HG03521 (cell line): ENCODE measurements around the gene LAMB3.

Source experiments
- ATAC-seq: cut with Tn5 transposase; IDR thresholded peaks from one replicate; pipeline ENCODE4 v1.9.1; 2021; ENCODE audit warnings: mild to moderate bottlenecking, moderate library complexity; ENCODE audit not compliant: unreplicated experiment

The LAMB3 gene

DNA sequence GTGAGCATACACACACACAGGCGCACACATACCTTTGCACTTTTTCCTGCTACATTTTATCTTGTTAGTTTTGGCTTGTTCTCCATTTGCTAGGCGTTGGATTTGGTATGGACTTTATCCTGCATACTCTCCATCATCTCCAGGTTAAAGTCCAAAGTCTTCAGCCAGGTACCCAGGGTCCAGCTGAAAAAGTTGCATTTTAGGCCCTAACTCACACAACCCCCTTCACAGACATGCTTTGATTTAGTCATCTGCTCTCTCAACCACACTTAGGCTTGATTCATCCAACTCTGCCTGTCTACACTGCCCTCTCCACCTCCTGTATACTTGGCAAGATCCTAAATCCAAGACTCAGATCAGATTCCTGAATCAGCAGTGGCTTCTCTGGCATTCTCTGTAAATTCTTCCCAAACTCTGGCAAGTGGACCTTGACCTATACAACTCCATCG lies 10.7 kb upstream of the LAMB3 start:
- no peak for ATAC-seq

DNA sequence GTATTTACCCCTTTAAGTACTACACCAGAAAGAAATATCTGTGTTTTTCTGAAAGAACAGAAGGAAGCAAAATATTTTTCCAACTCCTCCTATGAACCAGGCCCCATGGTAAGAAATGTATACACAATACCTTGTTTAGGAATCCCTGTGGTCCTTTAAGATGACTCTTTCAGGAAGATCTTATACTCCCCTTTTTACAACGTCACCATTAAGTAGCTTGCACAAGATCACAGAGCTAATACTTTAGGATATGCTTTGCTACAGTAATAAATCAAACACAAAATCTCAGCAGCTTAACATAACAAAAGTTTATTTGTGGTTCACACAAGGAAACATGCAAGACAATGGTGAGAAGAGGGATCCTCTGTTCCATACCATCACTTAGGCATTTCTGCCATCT lies 8.8 kb upstream of the LAMB3 start:
- no peak for ATAC-seq

DNA sequence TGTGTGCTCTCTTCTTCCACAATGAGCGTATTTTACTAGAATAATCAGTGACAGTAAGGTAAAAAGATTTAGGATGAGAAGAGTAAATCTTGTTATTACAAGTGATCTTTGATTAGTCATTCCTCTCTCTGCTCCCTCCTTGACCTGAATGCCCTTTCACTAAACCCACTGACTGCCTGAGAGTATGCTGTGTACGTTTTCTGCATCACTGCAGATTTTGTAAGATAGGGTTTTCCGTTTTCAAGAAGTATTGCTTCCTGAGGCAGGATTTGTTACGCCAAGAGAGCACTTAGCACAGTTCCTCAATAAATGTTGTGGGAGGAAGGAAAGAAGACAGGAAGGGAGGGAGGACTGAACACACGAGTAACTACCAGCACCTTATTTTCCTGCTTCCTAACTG lies 7.7 kb upstream of the LAMB3 start:
- peak; percentile 74 for ATAC-seq

DNA sequence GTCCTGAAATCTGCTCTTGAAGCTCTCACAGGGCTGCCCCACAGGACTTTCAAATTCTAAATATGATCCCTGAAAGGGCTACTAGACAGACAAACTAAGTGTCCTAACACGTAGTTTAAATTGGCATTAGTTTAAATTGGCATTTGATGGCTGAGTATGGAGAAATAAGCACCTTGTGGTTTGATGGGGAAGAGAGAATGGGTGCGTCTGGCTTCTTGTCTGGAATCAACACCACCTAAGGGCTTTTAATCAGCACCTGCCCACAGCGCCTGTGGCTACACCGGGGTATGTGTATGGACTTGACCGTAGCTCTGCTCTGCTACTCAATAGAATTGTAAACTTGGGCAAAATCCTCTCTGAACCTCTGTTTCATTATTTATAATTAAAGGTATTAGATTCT lies 5.7 kb upstream of the LAMB3 start:
- no peak for ATAC-seq

DNA sequence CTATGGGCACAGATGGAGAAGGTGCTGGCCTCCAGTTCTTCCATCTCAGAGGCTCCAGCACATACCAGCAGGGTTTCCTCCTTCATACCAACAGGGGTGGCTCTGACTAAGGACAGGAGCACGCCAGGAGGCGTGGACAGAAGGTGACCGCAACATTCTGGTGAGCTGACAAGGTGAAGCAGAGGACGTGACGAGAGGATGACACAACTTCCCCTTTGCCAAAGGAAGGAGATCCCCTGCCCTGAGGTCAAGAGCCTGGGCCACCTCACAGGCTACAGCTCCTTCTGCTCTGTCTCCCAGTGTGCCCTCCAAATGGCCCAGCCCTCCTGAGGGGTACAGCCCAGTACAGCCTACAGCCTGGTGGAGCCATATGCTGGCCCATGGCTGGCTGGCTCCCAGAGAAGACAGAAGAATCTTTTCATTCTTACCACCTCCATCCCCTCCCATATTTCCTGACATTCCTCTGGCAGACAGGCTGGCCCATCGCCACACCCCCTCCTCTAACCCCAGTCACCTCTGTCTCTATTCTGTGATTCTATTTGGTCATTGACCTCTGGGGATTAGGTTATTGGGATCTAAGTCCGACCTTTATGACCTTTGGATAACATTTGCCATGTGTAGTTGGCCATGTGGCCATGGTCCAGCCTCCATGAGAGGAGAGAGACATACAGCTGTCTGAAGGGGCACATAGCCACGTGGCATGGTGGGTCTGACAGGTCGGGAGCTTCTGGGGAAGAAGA lies 5.1 kb upstream of the LAMB3 start:
- no peak for ATAC-seq

DNA sequence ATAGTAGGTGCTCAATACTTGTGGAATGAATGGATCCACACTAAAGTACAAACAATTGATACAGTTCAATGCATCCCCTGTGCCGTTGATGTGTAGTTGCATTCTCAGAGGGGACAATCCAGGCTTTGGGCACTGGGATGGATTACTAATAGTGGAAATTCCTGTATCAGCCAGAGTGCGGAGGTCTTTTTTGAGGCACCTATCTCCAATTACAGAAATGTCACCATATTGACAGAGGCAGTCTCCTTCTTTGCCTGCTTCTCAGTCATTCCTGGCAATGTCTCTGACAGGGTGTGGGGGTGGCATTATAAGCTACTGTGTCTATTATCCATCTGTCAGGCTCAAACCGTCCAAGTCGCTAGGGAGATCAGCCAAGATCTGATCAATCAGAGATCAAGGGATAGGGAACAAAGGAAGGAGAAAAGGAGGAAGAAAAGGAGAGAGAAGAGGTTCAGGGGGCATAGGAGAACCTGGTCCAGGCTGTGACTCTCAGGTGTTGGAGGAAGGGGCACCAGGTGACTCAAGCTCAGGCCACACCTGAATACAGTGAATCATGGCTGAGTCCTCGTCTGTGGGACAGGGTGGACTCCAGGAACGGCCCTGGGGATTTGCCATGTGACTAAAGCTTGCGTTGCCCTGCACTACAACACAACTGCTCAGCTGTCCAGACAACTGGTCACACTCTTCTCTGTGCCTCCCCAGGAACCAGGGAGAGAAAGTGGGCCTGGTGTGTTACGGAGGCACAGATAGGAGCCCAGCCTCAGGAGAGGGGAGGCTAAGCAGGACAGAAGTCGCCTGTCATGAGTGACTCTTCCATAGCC lies 3.4 kb upstream of the LAMB3 start:
- ATAC-seq = no peak

DNA sequence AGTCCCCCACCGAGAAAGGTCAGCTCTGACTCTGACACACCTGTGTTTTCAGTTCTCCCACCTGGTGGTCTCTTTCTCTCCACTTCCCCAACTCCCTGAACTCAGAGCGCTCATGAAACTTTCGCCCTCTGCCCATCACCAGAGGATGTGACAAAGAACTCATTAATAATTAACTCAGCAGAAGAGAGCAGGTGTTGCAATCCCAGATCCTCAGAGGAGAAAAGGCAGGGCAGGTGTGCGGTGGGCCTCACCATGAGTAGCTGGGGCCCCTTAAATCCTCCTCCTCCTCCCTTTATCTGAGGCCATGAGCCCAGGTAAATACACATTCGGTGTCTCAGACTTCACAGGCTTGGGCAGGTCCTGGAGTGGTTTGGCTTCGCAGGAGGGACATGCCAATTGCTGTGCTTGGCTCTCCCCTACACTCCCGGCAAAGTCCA lies 1.7 kb upstream of the LAMB3 start:
- no peak for ATAC-seq

DNA sequence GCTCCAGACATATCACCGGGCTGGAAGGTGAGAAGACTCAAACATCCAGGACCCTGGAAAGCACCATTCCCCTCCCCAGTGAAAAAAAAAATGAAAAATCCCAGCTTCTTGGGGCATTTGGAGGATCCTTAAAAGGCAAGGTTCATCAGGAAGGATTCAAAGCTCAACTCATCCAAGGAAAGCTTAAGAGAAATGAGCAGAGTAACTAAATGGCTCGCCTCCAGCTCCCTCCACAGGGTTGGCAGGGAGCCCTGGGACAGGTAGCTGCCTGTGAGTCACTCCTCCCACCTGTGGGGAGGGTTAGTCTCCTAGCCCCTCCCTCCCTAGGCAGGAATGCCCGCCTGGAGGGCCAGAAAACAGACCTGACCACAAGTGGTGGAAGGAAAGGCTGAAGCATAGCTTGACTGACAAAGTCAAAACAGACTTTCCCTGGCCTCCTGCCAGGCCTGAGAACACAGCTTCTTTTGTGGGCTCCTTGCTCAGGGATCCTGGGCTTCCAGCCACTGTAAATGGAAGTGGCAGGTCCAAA lies 712 bp upstream of the LAMB3 start:
- no peak for ATAC-seq

DNA sequence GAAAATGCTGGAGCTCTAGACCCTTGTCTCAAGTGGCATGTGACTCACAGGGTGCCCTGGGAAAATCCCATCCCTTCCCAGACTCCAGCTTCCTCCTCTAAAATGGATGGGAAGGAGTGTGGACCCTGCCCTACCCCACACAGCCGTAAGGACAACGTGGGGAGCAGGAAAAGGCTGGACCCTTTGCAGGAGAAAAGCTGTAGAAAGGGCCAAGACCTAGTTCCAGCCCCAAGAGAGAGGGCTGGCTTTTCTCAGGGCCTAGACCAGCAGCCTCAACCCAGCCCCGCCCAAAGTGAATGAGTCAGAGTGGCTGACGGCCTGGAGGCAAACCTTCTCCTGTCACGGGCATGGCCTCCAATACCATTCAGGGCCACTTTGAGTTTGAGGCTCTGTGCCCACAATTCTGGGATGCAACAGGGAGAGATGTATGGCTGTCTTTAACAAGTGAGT lies 1.1 kb downstream of the LAMB3 start:
- ATAC-seq = peak; percentile 75

DNA sequence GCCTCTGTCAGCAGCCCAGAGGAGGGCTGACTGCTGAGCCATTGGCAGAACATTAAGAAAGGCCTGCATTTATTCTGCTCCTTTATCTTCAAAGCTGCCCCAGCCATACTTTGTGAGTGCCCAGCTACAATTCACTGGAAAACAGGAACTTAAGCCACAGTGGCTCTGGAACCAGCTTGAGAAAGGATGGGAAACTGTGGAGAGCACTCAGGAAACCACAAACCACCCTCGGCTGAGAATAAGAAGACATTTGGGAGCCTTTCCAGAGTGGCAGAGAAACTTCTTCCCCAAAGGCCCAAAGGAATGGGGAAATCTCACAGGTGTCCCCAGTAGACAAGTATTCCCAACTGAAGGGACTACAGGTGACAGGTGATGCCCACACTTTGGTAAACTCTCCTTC lies 1.8 kb downstream of the LAMB3 start:
- no peak for ATAC-seq

DNA sequence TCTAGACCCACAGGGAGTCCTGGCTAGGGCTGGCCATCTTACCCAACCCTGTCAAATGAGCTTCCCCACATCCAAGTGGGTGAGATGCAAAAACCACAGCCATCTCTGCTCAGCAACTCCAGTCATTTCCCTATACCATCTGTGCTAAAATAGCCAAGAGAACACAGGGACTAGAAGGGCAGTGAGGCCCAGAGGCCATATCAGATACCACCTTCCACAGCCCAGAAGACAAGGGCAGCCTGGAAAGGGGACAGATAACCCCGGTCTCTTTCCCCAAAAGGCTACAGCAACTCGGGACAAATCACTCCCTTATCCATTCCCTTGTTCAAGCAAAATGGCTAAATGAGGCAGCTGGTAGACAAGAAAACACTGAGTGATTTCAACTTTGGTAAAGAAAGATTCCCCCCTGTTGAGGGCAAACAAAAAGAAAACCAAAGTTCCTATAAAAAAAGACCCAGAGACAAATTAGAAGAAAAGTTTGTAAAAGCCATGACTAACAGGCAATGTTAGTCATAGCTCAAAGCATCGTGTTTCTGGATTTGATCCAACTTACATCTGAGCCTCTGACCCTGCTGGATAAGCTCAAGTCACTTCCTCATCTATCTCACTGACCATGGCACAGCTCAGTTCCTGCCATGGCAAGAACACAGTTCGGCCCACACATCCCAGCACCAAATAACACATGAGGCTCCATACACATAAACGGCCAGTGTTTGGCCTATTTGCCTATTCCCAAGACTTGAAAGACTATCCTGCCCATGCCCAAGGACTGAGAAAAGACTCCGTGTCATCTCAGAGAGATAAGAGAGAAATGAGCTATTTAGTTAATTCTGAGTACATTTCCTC lies 3.1 kb downstream of the LAMB3 start:
- no peak for ATAC-seq

DNA sequence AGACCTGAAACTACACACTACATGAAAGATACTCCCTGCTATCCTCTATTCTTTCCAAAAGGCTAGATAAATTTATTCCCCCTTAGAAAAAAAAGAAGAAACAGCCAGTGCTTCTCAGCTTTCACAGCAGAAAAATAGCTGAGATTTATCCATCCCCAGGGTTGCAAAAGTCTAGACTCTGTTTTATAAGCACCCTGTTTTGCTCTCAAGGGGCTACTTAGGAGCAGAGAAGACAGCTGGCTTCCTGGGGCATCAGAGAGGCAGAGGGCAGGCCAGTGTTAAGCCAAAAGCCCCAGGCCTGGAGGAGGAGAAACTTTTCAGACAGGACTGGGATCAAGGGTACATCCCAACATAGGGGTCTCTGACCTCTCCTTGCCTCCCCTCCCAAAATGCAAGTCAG lies 3.9 kb downstream of the LAMB3 start:
- ATAC-seq = no peak

DNA sequence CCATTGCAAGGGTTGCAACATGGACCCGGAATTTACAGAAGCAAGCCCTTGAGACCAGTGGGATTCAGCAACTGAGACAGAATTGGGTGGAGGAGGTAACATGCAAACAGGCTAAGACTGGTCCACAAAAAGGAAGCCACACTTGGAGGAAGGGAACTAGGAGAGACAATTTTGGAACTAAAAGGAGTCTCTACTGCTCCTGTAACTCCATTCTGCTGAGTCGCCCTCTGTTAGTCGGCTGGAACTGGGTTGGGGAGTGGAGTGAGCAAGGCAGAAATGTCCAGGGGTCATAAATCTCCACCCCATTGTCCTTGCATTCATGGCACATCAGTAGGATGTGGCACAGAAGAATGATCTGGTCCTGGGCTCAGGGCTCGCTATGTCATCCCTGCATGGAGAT lies 5.1 kb downstream of the LAMB3 start:
- no peak for ATAC-seq

DNA sequence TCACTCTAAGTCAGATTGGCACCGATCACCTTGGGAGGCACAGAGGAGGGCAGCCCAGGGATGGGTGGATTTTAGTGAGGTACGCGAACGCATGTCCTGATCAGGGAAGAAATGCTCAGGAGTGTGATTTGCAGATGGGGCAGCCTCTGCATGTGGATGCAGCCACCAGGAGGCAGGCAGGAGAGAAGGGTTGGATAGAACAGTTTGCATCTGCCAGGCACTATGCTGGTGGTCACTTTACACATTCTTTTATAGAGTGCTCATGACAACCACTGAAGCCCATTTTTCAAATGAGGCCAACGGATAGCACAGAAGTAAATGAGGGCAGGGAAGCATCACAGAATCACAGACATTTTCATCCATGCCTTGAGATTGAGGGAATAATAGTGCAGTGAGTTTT lies 5.7 kb downstream of the LAMB3 start:
- no peak for ATAC-seq

DNA sequence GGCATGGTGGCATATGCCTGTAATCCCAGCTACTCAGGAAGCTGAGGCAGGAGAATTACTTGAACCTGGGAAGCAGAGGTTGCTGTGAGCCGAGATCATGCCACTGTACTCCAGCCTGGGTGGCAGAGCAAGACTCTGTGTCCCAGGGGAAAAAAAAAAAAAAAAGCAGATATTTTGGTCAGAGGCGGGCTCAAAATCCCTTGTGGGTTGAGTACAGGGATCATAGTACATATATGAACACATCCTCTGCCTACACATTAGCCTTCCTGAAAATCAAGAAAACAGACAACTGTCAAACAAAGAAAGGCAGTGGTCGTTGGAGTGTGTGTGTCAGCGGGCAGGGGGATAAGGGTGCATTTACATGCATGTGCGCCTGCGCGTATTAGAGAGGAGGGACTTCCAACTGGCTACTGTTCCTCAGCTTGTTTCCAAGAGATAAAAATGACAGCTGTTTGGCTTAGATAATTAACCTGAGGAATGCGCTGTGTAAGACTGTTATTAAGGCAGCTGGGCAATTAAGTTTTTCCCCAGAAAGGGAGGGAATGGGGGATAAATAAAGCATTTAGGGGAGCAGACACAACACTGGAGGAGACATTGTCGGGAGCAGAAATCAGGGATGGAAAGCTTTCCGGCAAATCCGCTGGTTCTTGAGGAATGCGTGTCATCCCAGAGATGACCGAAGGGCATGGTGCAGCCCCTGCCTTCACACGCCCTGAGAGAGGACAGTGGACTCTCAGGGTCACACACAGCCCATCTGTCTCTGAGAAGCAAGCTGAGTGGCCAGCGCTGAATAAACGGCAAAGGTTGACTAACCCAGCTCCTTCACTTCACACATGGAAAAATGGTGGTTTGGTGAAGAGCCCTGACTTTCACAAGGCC lies 6.4 kb downstream of the LAMB3 start:
- ATAC-seq = no peak

DNA sequence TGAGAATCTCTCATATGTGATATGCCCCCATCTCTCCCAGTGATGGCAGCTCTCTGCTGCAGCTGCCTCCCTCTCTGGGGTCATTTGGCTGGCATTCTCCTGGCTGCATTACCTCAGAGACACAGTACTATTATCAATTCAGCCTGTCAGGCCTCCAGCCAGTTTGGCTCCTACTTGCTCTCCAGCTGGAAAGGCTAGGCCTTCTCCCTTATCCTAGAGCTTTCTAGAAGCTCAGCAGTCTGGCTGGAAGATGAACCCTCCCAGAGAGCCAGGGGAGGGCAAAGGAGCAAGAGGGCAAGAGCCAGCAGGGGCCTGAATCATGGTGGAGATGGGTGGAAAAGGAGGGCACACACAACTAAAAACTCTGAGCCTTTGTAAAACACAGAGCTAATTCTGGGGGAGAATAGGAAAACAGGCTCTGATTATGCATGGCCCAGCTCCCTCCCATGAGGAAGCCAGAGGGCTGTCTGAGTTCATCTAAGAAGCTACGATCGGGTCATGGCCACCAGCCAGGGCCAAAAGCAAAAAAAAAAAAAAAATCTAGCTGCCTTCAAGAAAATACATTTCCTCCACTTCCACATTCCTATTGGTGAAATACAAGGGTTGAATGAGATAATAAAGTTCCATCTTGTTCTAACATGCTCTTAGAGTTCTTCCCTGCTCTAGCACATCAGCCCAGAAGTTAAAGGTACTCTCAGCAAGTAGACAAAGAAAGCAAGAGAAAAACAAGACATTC lies 8.8 kb downstream of the LAMB3 start:
- ATAC-seq = no peak

DNA sequence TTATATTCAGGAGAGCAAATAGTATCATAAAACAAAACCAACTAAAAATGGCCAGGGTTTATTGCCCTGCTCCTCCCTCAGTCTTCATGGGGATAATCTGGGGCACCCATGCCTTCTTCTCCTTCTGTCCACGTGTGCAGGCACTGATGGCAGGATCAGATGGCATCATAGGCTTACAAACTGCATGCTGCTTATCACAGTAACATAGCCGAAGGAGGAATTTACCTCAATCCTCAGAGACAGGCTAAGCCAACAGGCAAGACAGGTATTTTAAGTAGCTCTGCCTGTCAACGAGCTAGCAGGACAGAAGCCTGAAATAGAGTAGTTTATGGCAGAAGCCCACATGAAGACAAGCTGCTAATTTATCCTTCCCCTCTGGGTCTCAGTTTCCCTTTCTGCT lies 9.4 kb downstream of the LAMB3 start:
- no peak for ATAC-seq

DNA sequence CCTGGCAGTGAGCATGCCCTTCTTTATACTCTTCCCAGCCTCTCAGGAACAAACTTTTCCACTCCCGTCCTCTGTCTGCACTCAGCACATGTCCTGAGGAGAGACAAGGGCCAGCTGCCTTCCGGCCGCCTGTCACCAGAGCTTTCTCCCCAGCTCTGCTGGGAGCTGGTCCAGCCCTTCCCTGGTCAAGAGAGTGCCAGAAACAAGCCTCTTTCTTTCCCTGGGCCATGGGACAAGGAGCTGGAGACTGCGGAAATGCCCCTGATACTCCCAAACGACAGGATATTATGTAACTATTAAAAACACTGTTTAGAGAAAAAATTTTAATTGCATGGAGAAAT lies 10.4 kb downstream of the LAMB3 start:
- ATAC-seq = no peak

DNA sequence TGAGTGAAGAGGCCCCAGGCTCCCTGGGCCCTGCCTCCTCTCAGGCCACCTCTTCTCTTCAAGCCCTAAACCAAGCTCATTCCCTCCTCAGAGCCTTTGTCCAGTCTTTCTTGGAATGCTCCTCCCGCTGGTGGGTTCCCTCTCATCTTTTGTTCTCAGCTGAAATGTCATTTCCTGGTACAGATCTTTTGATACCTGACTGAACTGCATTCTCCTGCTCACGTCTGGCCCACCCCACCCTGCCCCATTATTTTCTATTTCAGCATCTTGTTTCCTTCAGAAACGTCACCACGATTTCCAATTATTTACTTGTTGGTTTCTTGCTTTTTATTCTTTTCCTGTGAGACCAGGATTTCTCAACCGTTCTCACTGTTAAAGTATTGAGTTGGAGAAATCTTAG lies 16.4 kb downstream of the LAMB3 start:
- ATAC-seq = no peak
